ENCODE data around the gene SLC38A8. TPM values are rescaled to one million over a fixed set of nuclear protein-coding genes. Genes with fewer than 3 reads are reported as not detected.

Gene SLC38A8
- total and polyA plus RNA-seq, 4 donors = 1.2 TPM; not detected in 3

DNA sequence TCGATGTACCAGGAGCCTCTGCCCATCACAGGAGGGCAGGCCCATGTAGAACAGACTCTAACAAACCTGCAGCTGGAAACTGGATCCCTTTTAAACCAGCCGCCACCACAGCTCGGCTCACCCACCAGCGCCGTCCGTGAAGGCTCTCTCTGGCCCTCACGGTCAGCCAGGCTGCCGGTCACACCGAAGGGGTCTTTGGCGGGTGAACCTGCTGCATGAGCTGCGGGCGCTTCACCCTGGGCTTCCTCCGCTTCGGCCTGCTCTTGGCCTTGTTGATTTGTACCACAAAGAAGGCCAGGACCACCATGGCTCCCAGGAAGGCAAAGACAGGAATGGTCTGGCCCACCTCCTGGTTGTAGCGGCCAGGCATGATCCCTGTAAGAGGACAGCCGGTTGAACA, 11.7 kb upstream of the SLC38A8 start:
- ATAC-seq (ENCODE audit: insufficient read depth, low FRiP score) (no peak), DNase-seq (no peak)
- Histone ChIP-seq H3K27me3 (ENCODE audit: control insufficient read depth in 3 of 3, insufficient read depth in 3 of 3, low read length in 2 of 3) (no peaks in the 10 kb centered on the region), H3K9ac (ENCODE audit: insufficient read depth in 1 of 2, low read length in 2 of 2) (no peak overlapping the region), H3K4me1 (ENCODE audit: control insufficient read depth in 5 of 5, insufficient read depth in 5 of 5, low read length in 5 of 5) (peaks cover 0 to 8% (median 0%) of the 10 kb centered on the region in 5 donors), H3K27ac (ENCODE audit: low read depth in 1 of 2, low read length in 1 of 2) (no peak overlapping the region), H3K9me3 (ENCODE audit: control insufficient read depth in 4 of 4, insufficient read depth in 3 of 4, low read length in 3 of 4) (no peaks in the 10 kb centered on the region), H3K36me3 (ENCODE audit: control insufficient read depth in 4 of 4, insufficient read depth in 4 of 4, low read length in 4 of 4) (peaks cover 4 to 68% (median 31%) of the 10 kb centered on the region in 4 donors), H3K4me3 (no peak overlapping the region)
- TF ChIP-seq, protein P1, sequence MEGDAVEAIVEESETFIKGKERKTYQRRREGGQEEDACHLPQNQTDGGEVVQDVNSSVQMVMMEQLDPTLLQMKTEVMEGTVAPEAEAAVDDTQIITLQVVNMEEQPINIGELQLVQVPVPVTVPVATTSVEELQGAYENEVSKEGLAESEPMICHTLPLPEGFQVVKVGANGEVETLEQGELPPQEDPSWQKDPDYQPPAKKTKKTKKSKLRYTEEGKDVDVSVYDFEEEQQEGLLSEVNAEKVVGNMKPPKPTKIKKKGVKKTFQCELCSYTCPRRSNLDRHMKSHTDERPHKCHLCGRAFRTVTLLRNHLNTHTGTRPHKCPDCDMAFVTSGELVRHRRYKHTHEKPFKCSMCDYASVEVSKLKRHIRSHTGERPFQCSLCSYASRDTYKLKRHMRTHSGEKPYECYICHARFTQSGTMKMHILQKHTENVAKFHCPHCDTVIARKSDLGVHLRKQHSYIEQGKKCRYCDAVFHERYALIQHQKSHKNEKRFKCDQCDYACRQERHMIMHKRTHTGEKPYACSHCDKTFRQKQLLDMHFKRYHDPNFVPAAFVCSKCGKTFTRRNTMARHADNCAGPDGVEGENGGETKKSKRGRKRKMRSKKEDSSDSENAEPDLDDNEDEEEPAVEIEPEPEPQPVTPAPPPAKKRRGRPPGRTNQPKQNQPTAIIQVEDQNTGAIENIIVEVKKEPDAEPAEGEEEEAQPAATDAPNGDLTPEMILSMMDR (IDR thresholded peaks at IDR 0.05; ENCODE audit: control extremely low read depth, extremely low read depth) = no peak
- 97 to 98% methylated on average over 16 of the region's 16 CpGs for WGBS, 2 donors

DNA sequence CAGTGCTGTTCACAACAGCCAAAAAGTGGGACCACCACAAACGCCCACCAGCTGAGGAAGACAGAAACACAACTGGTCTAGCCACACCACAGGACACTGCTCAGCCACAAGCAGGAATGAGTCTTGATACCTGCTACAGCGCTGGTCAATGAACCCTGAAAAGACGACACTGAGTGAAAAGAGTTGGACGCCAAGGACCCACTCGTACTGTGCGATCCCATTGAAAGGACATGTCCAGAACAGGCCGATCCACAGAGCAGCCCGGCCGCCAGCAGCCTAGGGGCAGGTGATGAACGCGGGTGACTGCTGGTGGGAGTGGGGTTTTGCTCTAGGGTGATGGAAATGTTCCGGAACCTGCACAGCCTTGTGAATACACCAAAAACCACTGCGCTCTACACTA, 10.6 kb upstream of the SLC38A8 start:
- DNase-seq = no peak
- no peak overlapping the region for H3K4me3 ChIP-seq
- no peak overlapping the region for H3K27ac ChIP-seq (ENCODE audit: low read depth in 1 of 2, low read length in 1 of 2)
- ATAC-seq (ENCODE audit: insufficient read depth, low FRiP score) = no peak
- WGBS, 2 donors = 92 to 97% methylated on average over 13 of the region's 13 CpGs
- H3K9me3 ChIP-seq (ENCODE audit: control insufficient read depth in 4 of 4, insufficient read depth in 3 of 4, low read length in 3 of 4) = no peaks in the 10 kb centered on the region
- TF ChIP-seq, protein P1 (IDR thresholded peaks at IDR 0.05; ENCODE audit: control extremely low read depth, extremely low read depth) = no peak
- H3K36me3 ChIP-seq (ENCODE audit: control insufficient read depth in 4 of 4, insufficient read depth in 4 of 4, low read length in 4 of 4) = peaks cover 3 to 63% (median 25%) of the 10 kb centered on the region in 4 donors
- H3K4me1 ChIP-seq (ENCODE audit: control insufficient read depth in 5 of 5, insufficient read depth in 5 of 5, low read length in 5 of 5) = peaks cover 0 to 8% (median 0%) of the 10 kb centered on the region in 5 donors
- H3K9ac ChIP-seq (ENCODE audit: insufficient read depth in 1 of 2, low read length in 2 of 2) = no peak overlapping the region
- no peaks in the 10 kb centered on the region for H3K27me3 ChIP-seq (ENCODE audit: control insufficient read depth in 3 of 3, insufficient read depth in 3 of 3, low read length in 2 of 3)

DNA sequence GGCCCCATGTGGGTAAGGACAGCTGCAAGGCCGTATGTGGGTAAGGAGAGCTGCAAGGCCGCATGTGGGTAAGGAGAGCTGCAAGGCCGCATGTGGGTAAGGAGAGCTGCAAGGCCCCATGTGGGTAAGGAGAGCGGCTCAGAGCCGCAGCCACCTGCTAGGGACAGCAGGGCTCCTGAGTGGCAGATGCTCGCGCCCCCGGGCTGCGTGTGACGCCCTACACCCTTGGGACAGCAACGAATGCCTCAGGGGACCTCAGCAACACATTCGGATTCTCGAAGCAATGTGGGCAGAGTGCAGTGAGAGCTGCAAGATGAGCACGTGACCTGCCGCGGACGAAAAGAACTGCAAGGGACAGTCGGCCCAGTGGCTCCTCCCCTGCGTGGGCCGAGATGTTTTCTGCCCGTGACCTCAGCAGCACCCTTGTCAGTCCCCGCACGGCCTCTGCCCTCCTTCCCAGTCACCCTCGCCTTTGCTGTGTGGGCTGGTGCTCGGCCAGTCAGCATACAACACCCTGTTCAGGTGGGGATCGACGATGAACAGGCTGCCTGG, 9.6 kb upstream of the SLC38A8 start:
- peak in 1 of 3 donors; percentile 8 for DNase-seq
- Histone ChIP-seq H3K4me1 (ENCODE audit: control insufficient read depth in 5 of 5, insufficient read depth in 5 of 5, low read length in 5 of 5) (peaks cover 0 to 8% (median 0%) of the 10 kb centered on the region in 5 donors), H3K27ac (ENCODE audit: low read depth in 1 of 2, low read length in 1 of 2) (no peak overlapping the region), H3K4me3 (no peak overlapping the region), H3K27me3 (ENCODE audit: control insufficient read depth in 3 of 3, insufficient read depth in 3 of 3, low read length in 2 of 3) (no peaks in the 10 kb centered on the region), H3K36me3 (ENCODE audit: control insufficient read depth in 4 of 4, insufficient read depth in 4 of 4, low read length in 4 of 4) (peaks cover 3 to 54% (median 19%) of the 10 kb centered on the region in 4 donors), H3K9ac (ENCODE audit: insufficient read depth in 1 of 2, low read length in 2 of 2) (no peak overlapping the region), H3K9me3 (ENCODE audit: control insufficient read depth in 4 of 4, insufficient read depth in 3 of 4, low read length in 3 of 4) (no peaks in the 10 kb centered on the region)
- ATAC-seq (ENCODE audit: insufficient read depth, low FRiP score) = no peak
- WGBS, 2 donors = 93 to 94% methylated on average over 27 of the region's 27 CpGs
- TF ChIP-seq, protein P1 (IDR thresholded peaks at IDR 0.05; ENCODE audit: control extremely low read depth, extremely low read depth) = no peak

DNA sequence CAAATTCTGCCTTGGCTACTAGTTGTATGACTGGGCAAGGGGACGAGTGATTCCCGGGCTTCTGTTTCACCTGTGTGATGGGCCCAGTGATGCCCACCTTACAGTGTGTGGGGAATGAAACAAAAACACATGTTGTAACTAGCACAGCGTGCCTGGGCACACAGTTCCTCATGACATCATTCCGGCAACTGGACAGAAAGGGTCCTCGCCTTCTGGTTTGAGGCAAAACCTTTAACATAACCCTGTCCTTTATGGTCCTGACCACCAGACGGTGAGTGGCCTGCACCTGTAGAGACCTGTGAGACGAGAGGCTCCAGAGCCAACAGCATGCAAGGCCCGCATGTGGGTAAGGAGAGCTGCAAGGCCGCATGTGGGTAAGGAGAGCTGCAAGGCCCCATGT, 7.7 kb upstream of the SLC38A8 start:
- ATAC-seq (ENCODE audit: insufficient read depth, low FRiP score) (no peak), DNase-seq (no peak)
- no peak overlapping the region for H3K4me3 ChIP-seq
- peaks cover 0 to 2% (median 0%) of the 10 kb centered on the region in 5 donors for H3K4me1 ChIP-seq (ENCODE audit: control insufficient read depth in 5 of 5, insufficient read depth in 5 of 5, low read length in 5 of 5)
- no peak overlapping the region for H3K9ac ChIP-seq (ENCODE audit: insufficient read depth in 1 of 2, low read length in 2 of 2)
- peaks cover 3 to 43% (median 10%) of the 10 kb centered on the region in 4 donors for H3K36me3 ChIP-seq (ENCODE audit: control insufficient read depth in 4 of 4, insufficient read depth in 4 of 4, low read length in 4 of 4)
- H3K9me3 ChIP-seq (ENCODE audit: control insufficient read depth in 4 of 4, insufficient read depth in 3 of 4, low read length in 3 of 4) = no peaks in the 10 kb centered on the region
- no peak overlapping the region for H3K27ac ChIP-seq (ENCODE audit: low read depth in 1 of 2, low read length in 1 of 2)
- WGBS, 2 donors = 87 to 95% methylated on average over 9 of the region's 9 CpGs
- H3K27me3 ChIP-seq (ENCODE audit: control insufficient read depth in 3 of 3, insufficient read depth in 3 of 3, low read length in 2 of 3) = no peaks in the 10 kb centered on the region
- TF ChIP-seq, protein P1 (IDR thresholded peaks at IDR 0.05; ENCODE audit: control extremely low read depth, extremely low read depth) = no peak

All from lung (tissue), 12 donors.